Amygdala (tissue), 56 donors: ENCODE measurements around the gene KMT2C.
"Not testable (repeated sequence)": the region's sequence is repeated elsewhere in the genome, so short reads cannot be mapped to it uniquely, and the experiment has no call there.

Source experiments
- DNase-seq, 56 donors: peaks; one replicate each; lab custom pipeline; 2025; lab: John Stamatoyannopoulos, UW

The KMT2C gene

GRCh38 chr7:152329469-152329868, 106.3 kb downstream of the KMT2C start:
- no peak for DNase-seq

GRCh38 chr7:152328234-152328633, 107.6 kb downstream of the KMT2C start:
- no peak for DNase-seq

GRCh38 chr7:152315845-152316244, 120.0 kb downstream of the KMT2C start:
- no peak for DNase-seq

- no peak for DNase-seq
Measured at GRCh38 chr7:152313831-152314604, 121.8 kb downstream of the KMT2C start.

GRCh38 chr7:152313217-152313616, 122.6 kb downstream of the KMT2C start:
- DNase-seq: no peak

- no peak for DNase-seq
Measured at GRCh38 chr7:152312316-152312715, 123.5 kb downstream of the KMT2C start.

GRCh38 chr7:152307902-152308301, 127.9 kb downstream of the KMT2C start:
- no peak for DNase-seq

GRCh38 chr7:152299542-152300143, 136.2 kb downstream of the KMT2C start:
- not testable (repeated sequence) for DNase-seq

- no peak for DNase-seq
Measured at GRCh38 chr7:152292897-152293296, 142.9 kb downstream of the KMT2C start.

GRCh38 chr7:152286972-152287371, 148.8 kb downstream of the KMT2C start:
- not testable (repeated sequence) for DNase-seq

- DNase-seq: not testable (repeated sequence)
Measured at GRCh38 chr7:152286219-152286618, 149.6 kb downstream of the KMT2C start.

- DNase-seq: not testable (repeated sequence)
Measured at GRCh38 chr7:152284998-152285397, 150.8 kb downstream of the KMT2C start.

GRCh38 chr7:152277687-152278086, 158.1 kb downstream of the KMT2C start:
- not testable (repeated sequence) for DNase-seq

- DNase-seq: not testable (repeated sequence)
Measured at GRCh38 chr7:152270427-152270826, 165.4 kb downstream of the KMT2C start.

GRCh38 chr7:152266859-152267258, 168.9 kb downstream of the KMT2C start:
- not testable (repeated sequence) for DNase-seq

GRCh38 chr7:152264915-152265314, 170.9 kb downstream of the KMT2C start:
- DNase-seq: not testable (repeated sequence)

GRCh38 chr7:152262146-152262545, 173.7 kb downstream of the KMT2C start:
- DNase-seq: not testable (repeated sequence)

GRCh38 chr7:152259645-152260044, 176.2 kb downstream of the KMT2C start:
- not testable (repeated sequence) for DNase-seq

- not testable (repeated sequence) for DNase-seq
Measured at GRCh38 chr7:152247851-152248250, 188.0 kb downstream of the KMT2C start.

GRCh38 chr7:152245417-152245816, 190.4 kb downstream of the KMT2C start:
- not testable (repeated sequence) for DNase-seq

GRCh38 chr7:152243464-152243863, 192.3 kb downstream of the KMT2C start:
- DNase-seq: not testable (repeated sequence)

GRCh38 chr7:152241301-152241700, 194.5 kb downstream of the KMT2C start:
- not testable (repeated sequence) for DNase-seq
